ENCODE data around the gene GFI1B. TPM values are rescaled to one million over a fixed set of nuclear protein-coding genes. Genes with fewer than 3 reads are reported as not detected.

The GFI1B gene
- total RNA-seq = 0.10 TPM in 1 of 2 replicates, not detected in the other
- not detected in 2 replicates for polyA plus RNA-seq

- peak within 1 kb of the TSS; percentile 14 for H3K4me2 ChIP-seq
- TF ChIP-seq EZH2 (IDR thresholded peaks at IDR 0.05; ENCODE audit: borderline replicate concordance) = no peak
- no peak for TF ChIP-seq CTCF (IDR thresholded peaks at IDR 0.05; ENCODE audit: poor library complexity)
- no peak for TF ChIP-seq EZH2phosphoT487 (IDR thresholded peaks at IDR 0.05; ENCODE audit: low read depth, severe bottlenecking, unreplicated experiment)
- H3K9me3 ChIP-seq (ENCODE audit: low read depth) = no peaks in the 10 kb centered on the region
- H2AFZ ChIP-seq = no peak within 1 kb of the TSS
- no peaks in the 10 kb centered on the region for H3K36me3 ChIP-seq (replicated peaks; ENCODE audit: insufficient read depth, low read depth)
- no peak within 1 kb of the TSS for H3K27ac ChIP-seq
- peaks cover 35% of the 10 kb centered on the region for H3K27me3 ChIP-seq
- H3K9me2 ChIP-seq (replicated peaks; ENCODE audit: insufficient read depth) = no peaks in the 10 kb centered on the region
- peaks cover 17% of the 10 kb centered on the region for H3K4me1 ChIP-seq (ENCODE audit: insufficient read depth)
- no peaks in the 10 kb centered on the region for H4K20me1 ChIP-seq (ENCODE audit: insufficient read depth, poor library complexity, severe bottlenecking)
- H3K79me2 ChIP-seq = no peaks in the 10 kb centered on the region
- WGBS (ENCODE audit: low lambda C conversion rate, missing lambda C conversion rate) = 31% methylated on average over 26 of the region's 26 CpGs
- DNase-seq (ENCODE audit: low spot score) = peak; percentile 38
- no peak within 1 kb of the TSS for H3K4me3 ChIP-seq
These were observed at the start of gene GFI1B for GRCh38 chr9:132978451-132979131. TSS of gene GFI1B (plus strand) at chr9:132978694. CDS start at chr9:132986679, 7,985 bp downstream.

- Histone ChIP-seq H3K36me3 (replicated peaks; ENCODE audit: insufficient read depth, low read depth) (no peaks in the 10 kb centered on the region), H3K27me3 (no peaks in the 10 kb centered on the region), H3K4me1 (ENCODE audit: insufficient read depth) (no peaks in the 10 kb centered on the region), H3K27ac (no peak overlapping the region), H3K9me3 (ENCODE audit: low read depth) (no peaks in the 10 kb centered on the region), H3K4me2 (no peak overlapping the region), H2AFZ (no peak overlapping the region), H3K4me3 (no peak overlapping the region), H3K79me2 (peaks cover 36% of the 10 kb centered on the region), H4K20me1 (ENCODE audit: insufficient read depth, poor library complexity, severe bottlenecking) (peaks cover 2% of the 10 kb centered on the region), H3K9me2 (replicated peaks; ENCODE audit: insufficient read depth) (no peaks in the 10 kb centered on the region)
- no peak for DNase-seq (ENCODE audit: low spot score)
- TF ChIP-seq EZH2phosphoT487 (IDR thresholded peaks at IDR 0.05; ENCODE audit: low read depth, severe bottlenecking, unreplicated experiment) (no peak), EZH2 (IDR thresholded peaks at IDR 0.05; ENCODE audit: borderline replicate concordance) (no peak), CTCF (IDR thresholded peaks at IDR 0.05; ENCODE audit: poor library complexity) (no peak)
- 70% methylated on average over 9 of the region's 9 CpGs for WGBS (ENCODE audit: low lambda C conversion rate, missing lambda C conversion rate)
These were observed 47.2 kb upstream of the GFI1B start for GRCh38 chr9:132931178-132931735.

GRCh38 chr9:132935026-132935425, 43.5 kb upstream of the GFI1B start:
- Histone ChIP-seq H3K4me2 (no peak overlapping the region), H3K27me3 (no peaks in the 10 kb centered on the region), H2AFZ (no peak overlapping the region), H3K36me3 (replicated peaks; ENCODE audit: insufficient read depth, low read depth) (no peaks in the 10 kb centered on the region), H4K20me1 (ENCODE audit: insufficient read depth, poor library complexity, severe bottlenecking) (peaks cover 5% of the 10 kb centered on the region), H3K79me2 (peaks cover 74% of the 10 kb centered on the region), H3K9me2 (replicated peaks; ENCODE audit: insufficient read depth) (no peaks in the 10 kb centered on the region), H3K4me1 (ENCODE audit: insufficient read depth) (no peaks in the 10 kb centered on the region), H3K4me3 (no peak overlapping the region), H3K9me3 (ENCODE audit: low read depth) (no peaks in the 10 kb centered on the region), H3K27ac (no peak overlapping the region)
- no peak for DNase-seq (ENCODE audit: low spot score)
- no peak for TF ChIP-seq CTCF (IDR thresholded peaks at IDR 0.05; ENCODE audit: poor library complexity)
- TF ChIP-seq EZH2 (IDR thresholded peaks at IDR 0.05; ENCODE audit: borderline replicate concordance) = no peak
- TF ChIP-seq EZH2phosphoT487 (IDR thresholded peaks at IDR 0.05; ENCODE audit: low read depth, severe bottlenecking, unreplicated experiment) = no peak
- 90% methylated on average over 6 of the region's 6 CpGs for WGBS (ENCODE audit: low lambda C conversion rate, missing lambda C conversion rate)

Data from hepatocyte (in vitro differentiated cells).